HG02571 (cell line): Measurements from ENCODE around the gene PCNT.

Source experiments
- ATAC-seq: cut with Tn5 transposase; IDR thresholded peaks from one replicate; pipeline ENCODE4 v1.9.1; 2021; ENCODE audit warnings: mild to moderate bottlenecking, moderate library complexity; ENCODE audit not compliant: unreplicated experiment

Gene PCNT

DNA sequence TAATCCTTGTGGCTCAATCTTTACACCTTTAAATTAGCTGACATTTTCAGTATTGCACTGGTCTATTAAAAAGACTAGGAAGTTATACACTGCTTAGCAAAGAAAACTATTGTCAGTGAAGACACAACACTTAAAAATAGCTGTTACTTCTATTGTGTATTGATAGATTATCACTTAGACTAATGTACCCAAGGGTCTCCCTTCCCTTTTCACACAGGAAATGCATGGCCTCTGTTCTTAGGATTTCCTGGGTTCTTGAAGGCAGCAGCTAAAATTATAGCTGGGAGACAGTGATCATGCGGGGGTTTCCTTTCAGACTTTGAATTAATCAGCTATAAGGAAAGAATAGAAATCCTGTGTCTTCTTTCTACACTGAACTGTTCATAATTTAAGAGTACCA, 147.6 kb downstream of the PCNT start:
- no peak for ATAC-seq

- no peak for ATAC-seq
Measured at GRCh38 chr21:46472246-46472645, 148.3 kb downstream of the PCNT start.

DNA sequence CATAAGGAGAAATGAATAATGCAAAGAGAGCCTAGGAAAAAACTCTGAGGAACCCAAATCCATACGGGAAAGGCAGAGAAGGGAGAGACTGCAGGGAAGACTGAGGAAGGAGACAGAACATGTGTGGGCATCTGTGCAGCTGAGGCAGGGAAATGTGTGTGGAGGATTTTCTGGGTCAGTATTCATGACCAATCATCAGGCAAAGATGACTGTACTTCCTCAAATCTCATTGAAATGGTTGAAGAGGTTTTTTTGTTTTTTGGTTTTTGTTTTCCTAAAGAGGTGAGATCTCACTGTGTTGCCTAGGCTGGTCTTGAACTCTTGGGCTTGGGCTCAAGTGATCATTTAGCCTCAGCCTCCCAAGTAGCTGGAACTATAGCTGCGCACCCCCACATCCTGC, 150.4 kb downstream of the PCNT start:
- no peak for ATAC-seq

- no peak for ATAC-seq
Measured at GRCh38 chr21:46475296-46475695, 151.3 kb downstream of the PCNT start.

DNA sequence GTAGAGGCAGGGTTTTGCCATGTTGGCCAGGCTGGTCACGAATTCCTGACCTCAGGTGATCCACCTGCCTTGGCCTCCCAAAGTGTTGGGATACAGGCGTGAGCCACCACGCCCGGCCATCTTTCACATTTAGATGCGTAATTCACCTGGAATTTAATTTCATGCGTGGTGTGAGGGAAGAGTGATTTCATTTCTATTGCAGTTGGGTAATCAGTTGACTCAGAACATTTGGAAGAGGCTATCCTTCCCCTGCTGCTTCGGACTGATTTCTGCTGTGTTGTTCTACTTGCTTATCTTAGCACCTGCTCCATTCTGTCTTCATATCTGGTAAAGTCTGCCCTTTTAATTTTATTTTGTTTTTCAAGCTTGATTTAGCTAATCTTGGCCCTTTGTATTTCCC, 153.8 kb downstream of the PCNT start:
- no peak for ATAC-seq

DNA sequence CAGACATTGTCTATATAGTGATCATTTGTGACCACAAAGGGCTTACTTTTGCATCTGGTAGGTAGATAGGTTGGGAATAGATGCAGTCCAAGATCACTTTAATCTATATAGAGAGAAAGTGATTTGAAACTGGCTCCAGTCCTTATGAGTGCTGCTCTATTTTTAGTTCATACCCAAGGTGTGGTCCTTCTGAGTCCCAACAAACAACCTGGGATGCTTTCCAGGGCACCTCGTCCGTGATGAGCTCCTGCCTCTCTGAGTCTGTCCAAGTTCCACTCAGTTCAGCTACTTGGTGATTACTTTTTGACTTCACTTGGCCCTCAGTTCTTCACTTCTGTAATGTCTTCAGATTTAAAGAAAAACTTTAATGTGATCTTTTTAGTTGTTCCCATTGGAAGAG, 155.0 kb downstream of the PCNT start:
- ATAC-seq: no peak

DNA sequence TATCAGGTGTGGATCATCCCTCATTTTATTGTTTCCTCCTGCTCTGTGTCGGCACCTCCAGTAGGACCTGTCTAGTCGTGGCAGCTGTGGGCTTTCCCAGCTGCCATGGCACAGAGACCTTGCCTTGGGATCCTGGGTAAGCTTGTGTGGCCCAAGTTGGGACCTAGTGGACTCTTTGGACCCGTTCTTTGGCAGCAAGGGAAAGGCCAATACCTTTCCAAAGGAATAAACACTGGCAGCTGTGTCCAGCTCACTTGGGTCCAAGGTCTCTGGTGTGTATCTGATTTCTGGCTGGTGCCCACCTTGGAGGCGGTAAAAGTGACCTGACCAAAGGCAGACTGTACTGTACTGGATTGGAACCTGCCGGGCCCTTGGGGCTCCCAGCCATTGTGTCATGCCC, 156.5 kb downstream of the PCNT start:
- ATAC-seq: no peak

DNA sequence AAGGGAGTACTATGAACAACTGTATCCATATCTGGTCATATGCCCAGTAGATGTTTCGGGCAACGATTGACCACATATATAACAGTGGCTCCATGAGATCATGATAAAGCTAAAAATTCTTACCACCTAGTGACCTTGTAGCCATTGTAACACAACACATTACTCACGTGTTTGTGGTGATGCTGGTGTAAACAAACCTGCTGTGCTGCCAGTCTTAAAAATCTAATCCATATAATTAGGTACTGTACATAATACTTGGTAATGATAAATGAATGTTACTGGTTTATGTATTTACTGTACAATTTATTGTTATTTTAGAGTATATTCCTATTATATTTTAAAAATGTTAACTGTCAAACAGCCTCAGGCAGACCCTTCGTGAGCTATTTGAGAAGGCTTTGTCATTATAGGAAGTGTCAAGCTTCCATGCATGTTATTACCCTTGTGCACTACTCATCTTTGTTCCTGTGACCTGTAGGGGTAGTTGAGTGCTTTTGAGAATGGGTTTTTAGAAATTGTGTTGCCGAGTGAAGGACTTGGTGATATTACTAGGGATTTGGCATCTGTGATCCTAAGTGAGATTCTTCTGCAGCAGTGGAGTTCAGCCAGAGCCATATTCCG, 158.4 kb downstream of the PCNT start:
- ATAC-seq: no peak

- ATAC-seq: no peak
Measured at GRCh38 chr21:46482846-46483231, 158.9 kb downstream of the PCNT start.

DNA sequence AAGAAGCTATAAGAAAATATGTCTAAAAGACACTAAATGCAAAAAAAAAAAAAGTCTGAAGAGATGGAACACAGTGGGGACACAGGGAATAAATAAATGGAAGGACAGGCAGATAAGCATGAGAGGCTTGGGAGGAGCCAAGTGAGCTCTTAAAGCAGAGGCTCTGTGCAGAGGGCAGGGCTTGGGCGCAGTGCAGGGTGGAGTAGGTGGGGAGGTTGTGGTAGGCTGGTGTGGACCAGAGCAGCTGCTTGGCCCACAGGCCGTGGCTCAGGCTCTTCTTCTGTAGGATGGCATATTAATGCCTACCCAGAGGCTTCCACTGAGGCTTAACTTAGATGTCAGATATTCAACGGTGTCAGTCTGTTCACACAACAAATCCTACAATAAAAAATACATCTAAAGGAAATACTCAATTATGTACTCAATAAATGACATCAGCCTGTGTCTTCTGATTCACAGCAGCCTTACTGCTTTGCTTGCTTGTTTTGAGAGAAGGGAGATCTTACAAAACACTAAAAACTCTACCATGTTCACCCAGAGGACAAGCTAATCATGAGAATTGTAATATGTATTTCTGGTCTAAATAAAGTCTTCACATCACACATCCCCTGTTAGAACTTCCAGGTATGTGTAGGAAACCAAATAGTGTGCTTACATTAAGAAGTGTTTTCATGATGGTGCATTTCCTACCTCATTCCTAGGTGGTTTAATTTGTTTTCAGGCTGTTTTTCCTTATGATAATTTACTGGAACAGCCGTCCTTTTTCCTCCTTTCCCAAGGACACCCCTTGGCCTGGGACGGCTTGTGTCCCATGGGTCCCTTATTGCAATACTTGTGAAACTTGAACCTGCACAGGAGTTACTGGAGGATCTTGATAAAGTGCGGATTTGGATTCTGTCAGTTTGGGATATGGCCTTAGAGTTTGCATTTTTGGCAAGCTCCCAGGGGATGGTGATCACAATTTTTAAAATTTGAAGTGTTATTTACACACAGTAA, 159.6 kb downstream of the PCNT start:
- ATAC-seq: no peak

- no peak for ATAC-seq
Measured at GRCh38 chr21:46486481-46487126, 162.6 kb downstream of the PCNT start.

DNA sequence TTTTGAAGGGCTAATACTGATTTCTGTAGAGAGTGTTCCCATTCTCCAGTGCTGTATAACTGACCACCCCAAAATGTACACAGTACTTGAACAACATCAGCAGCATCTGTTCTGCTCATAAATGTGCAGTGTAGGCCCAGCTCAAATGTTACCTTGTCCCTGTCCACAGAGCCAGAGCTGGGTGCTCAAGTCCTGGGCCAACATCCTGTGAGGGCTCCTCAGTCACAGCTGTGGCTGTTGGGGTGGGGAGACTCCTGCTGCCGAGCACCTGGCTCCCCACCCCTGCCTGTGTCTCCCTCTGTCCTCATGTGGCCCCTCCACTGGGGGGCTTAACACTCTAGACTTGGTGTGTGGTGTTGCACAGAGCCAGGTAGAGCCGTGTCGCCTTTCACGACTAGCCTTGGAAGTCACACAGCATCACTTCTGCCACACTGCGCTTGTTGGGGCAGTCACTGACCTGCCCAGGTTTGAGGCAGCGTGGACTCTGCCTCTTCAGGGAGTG, 165.3 kb downstream of the PCNT start:
- no peak for ATAC-seq

GRCh38 chr21:46489800-46490199, 165.8 kb downstream of the PCNT start:
- ATAC-seq: no peak

DNA sequence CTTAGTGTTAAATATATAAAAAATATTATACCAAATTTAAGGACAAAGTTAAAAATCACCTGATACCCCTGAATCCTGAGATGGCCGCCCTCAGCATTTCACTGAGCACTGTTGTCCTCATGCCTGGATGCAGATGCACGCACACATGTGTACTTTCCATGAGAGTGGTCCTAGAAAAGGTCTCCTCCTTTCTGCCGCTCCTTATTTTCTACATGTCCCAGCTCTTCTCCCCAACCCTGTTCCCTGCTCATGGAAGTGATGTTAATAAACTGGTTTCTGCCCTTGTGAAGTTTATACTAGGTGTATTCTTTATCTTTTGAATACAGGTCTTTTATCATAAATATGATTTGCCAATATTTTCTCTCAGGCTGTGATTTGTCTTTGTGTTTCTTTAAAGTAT, 167.6 kb downstream of the PCNT start:
- ATAC-seq: no peak

DNA sequence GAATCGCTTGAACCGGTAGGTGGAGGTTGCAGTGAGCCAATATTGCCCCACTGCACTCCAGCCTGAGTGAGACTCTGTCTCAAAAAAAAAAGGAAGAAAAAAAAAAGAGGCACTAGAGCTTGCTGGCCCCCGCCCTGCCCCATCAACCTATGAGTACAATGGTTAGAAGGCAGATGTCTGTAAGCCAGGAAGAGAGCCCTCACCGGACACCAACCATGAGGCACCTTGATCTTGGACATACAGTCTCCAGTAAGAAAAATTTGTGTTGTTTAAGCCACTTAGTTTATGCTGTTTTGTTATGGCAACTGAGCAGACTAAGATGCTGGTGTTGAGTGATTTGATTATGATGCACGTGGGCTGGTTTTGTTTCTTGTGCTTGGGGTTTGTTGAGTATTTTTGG, 168.9 kb downstream of the PCNT start:
- no peak for ATAC-seq

- no peak for ATAC-seq
Measured at GRCh38 chr21:46493828-46494227, 169.9 kb downstream of the PCNT start.
